Left renal pelvis (tissue), 4 donors: ENCODE results near the gene TPRG1L. TPM values are rescaled to one million over a fixed set of nuclear protein-coding genes. Genes with fewer than 3 reads are reported as not detected.

Experiments
- DNase-seq, 4 donors: peaks; one replicate each; pipeline ENCODE4 v3.0.0-alpha.2; 2013; ENCODE audit warnings: low read depth in 4 of 4, low spot score in 3 of 4
- polyA plus RNA-seq, 4 donors: library from polyadenylated mRNA; unstranded; fragments of 120-200 nt; gene quantifications; one replicate each; pipeline ENCODE4 v1.2.1, GENCODE V29; 2013; ENCODE audit not compliant: insufficient read length in 4 of 4

The TPRG1L gene
- polyA plus RNA-seq, 4 donors = 35.9 to 45.0 (median 40.6) TPM

DNA sequence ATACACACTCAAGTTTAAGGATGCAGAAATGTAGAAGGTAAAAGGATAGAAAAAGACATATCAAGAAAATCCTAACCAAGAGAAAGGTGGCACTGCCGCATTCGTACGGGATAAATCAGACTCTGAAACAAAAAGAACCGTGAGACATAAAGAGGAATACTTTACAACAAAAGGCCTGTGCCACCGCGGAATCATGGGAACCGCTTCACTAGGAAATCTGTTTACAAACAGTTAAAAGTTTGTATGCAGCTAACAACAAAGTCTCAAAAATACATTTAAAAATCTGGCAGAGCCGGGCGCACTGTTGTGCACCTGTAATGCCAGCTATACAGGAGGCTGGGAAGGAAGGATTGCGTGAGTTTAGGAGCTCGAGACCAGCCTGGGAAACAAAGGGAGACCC is 17.0 kb downstream of the TPRG1L start:
- DNase-seq = no peak

DNA sequence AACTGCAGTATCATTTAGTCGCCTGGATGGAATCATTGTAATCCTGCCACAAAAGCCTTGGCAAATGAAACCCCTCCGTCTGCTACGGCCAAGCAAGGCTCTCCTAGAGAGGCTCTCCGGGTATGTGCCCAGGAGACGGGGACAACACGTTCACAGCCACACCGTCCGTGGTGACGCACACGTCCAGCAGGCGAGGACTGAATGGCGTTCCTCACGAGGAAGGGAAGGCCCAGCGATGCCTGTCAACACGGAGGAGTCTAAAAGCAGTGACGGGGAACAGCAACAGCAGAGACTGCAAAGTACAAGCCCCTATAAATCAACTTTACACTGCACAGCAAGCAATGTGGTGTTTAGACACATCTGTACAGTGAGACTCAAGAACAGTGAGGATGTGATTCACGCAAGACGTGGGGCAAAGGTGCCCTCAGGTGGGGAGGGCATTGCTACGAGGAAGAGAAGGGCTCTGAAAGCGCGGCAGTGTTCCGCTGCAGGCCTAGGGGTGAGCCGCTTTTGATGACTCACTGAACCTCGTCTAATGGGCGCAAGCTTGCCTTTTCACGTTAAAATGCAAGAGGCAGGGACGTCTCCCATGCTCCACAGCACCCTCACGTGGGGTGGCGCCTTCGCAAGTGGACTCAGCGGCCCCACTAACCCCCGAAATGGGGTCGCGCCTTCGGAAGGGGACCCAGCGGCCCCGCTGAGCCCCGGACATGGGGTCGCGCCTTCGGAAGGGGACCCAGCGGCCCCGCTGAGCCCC is 18.3 kb downstream of the TPRG1L start:
- no peak for DNase-seq

DNA sequence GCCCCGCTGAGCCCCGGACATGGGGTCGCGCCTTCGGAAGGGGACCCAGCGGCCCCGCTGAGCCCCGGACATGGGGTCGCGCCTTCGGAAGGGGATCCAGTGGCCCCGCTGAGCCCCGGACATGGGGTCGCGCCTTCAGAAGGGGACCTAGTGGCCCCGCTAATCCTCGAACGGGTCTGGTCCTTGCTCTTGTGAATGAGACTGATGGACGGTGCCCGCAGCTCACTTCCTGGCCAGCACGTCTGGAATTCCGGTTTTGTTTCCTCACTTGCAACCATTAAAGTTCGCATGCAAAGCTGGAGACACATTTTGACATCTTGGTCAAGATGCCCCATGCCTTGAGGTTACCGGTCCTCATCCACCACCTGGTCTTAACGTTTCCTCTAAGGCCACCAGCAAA is 19.5 kb downstream of the TPRG1L start:
- DNase-seq = no peak

DNA sequence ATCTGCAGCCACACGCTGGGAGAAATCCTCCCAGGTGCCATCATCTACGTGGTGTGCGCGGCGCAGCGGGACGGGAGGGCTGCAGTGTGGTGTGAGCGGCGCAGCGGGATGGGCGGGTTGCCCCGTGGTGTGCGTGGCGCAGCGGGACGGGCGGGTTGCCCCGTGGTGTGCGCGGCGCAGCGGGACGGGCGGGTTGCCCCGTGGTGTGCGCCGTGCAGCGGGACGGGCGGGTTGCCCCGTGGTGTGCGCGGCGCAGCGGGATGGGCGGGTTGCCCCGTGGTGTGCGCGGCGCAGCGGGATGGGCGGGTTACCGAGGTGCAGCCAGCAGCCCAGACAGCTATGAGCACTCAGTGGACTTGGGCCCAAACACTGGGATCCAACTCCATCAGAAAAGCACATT is 20.4 kb downstream of the TPRG1L start:
- no peak for DNase-seq

DNA sequence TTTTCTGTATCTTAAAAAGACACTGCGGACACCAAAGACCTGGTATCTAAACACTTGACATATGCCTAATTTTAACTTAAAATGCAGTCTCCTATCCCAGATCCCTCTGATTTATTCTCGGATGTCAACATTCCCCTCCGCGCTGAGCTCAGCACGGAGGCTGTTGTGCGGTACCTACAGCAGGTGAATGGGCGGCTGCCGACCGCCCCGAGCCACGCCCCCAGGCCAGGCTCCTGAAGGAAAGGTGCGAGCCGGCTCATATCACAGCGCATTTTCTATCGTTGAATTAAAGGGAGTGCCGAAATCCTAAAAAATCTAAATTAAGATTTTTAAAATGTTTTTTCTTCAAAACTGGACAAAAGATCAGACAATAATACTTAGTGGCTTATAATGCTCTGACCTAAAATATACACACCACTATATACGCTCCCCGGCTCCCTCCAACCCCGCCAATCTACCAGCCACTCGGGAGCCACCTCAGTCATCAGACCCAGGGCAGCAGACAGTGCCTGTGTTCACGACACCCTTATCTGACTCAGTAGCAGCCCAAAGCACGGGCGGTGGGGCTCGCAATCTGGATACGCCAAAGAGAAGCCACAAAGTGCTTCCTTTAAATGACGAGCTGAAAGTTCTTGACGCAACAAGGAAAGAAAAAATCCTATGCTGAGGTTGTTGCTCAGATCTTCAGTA is 21.0 kb downstream of the TPRG1L start:
- no peak for DNase-seq

DNA sequence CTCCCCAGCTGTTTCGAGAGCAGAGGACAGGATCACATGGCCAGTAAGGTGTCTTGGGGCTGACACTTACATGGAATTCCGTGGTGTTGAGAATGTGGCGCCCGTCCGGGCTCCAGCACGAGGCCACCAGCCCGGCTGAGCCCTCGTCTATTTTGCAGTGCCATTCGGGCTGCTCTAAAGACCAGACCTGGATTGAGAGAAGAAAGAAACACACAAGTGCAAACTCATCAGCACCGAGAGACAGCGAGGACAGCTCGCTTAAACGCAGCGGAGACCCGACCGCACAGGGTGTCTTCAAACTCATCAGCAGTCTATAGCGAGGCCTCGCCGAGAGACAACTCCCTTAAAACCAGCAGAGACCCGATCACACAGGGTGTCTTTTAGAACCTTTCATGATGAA is 21.8 kb downstream of the TPRG1L start:
- DNase-seq = no peak

DNA sequence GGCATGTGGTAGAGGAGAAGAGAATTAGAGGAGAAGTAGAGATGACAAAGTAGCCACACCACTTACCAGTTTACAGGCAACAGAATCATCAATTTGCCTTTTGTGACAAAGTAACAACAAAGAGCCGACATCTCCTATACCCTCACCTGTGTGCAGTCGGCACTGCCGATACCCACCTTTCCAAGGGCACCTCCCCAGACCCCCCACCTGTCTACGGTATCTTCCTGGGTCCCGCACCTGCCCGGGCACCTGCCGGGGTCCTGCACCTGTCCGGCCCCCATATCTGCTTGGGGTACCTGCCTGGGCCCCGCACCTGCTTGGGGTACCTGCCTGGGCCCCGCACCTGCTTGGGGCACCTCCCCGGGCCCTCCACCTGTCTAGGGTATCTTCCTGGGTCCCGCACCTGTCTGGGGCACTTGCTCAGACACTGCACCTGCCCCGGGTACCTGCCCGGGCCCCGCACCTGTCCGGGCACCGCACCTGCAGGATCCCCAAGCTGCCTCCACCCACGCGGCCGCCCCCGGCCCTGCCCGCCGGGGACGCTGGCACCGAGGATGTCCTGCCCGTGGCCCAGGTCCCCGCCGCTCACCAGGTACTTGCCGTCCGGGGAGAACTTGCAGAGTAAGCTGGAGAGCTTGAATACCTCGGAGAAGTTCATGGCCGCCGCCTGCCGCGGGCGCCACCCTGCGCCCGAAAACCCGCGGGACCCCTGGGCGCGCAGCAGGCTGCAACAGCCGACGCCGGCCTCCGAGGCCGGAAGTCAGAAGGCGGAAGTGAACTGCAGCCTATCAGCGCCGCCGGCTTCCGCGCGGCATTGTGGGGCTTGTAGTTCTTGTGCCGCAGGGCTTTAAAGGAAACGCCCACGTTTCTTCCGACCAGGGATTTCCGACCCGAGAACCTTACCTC is 24.8 kb downstream of the TPRG1L start, which contains the start of gene WRAP73:
TSS of gene WRAP73 (minus strand) at position 762 of the 906 bp plus-strand sequence. CDS start at position 658, 104 bp downstream.
- peak; percentile 62 to 75 (median 73) for DNase-seq

DNA sequence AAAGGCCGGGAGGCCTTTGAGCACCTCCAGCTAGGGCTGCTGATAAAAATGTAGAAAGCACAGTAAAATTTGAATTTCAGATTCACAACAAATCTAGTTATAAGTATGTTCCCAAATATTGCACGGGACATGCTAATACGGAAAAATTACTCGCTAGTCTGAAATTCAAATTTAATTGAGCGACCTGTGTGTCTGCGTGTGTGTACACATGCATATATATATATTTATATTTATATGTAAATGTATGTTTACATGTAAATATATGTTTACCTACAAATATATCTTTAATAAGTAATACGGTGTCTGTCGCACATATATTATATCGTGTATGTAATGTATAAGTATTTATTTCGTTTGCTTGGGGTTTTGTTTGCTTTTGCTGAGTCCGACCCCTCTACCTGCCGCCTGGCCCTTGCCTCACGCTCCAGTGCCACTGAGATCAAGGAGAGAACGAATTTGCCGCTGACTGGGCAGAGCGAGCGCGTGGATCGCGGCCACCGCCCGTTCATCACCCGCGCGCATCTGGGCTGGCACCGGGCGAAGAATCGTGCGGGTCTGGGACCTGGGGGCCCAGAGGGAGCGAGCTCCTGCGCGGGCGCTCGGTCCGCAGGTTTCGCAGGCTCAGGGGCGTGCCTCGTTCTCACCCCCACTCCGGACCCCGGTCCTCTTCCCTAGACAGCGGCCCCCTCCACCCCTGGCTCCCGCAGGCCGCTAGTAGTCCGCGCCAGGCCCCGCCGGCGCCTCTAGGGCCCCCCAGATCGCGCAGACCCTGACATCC is 25.6 kb downstream of the TPRG1L start:
- no peak for DNase-seq

DNA sequence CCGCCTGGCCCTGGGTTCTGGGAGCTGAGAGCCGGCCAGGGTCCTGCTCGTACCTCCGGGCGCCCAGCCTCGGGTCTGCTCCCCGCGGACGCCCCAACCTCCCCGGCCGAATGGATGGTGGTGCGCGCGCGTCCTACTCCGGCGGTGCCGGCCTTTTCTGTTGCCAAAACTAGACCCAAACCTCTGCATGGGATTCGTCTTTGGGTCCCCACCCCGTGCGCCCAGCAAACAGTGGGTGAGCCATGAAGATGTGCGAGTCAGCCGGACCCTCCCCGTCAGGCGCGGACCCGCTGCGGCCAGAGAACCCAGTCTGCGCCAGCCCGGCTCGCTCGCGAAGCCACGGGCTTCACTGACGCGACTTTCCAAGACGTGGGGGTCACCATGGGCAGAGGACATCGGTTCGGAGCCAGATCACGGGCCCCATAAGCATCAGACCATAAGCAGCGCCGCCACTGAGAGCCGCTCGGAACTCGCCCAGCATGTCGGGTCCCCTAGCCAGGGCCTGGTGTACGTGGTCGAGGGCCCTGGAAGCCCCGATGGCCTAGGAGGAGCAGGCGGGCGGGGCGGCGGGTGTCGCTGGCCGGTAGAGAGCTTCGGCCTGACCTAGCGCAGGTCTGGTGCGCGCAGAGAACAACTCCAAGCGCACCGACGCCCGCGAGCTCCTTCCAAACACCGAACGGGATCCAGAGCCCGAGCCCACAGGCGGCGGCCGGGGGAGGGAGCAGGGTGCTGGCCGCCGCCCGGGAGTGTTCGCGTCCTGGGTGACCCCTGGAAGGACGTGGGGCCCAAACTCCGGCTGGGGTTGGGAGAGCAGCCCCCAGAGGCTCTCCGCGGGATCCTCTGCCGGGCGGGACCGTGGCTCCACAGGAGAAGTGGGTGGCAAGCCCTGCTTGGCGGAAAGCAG is 26.5 kb downstream of the TPRG1L start:
- no peak for DNase-seq

DNA sequence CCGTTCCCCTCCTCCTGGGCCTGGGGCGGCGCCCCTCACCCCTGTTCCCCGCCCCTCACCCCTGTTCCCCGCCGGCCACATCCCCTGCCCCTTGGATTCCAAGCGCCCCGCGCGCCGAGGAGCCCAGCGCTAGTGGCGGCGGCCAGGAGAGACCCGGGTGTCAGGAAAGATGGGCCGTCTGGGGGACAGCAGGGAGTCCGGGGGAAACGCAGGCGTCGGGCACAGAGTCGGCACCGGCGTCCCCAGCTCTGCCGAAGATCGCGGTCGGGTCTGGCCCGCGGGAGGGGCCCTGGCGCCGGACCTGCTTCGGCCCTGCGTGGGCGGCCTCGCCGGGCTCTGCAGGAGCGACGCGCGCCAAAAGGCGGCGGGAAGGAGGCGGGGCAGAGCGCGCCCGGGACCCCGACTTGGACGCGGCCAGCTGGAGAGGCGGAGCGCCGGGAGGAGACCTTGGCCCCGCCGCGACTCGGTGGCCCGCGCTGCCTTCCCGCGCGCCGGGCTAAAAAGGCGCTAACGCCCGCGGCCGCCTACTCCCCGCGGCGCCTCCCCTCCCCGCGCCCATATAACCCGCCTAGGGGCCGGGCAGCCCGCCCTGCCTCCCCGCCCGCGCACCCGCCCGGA is 27.2 kb downstream of the TPRG1L start, which contains the start of gene TP73:
TSS of gene TP73 (plus strand) at position 587 of the 618 bp plus-strand sequence. CDS start 29,850 bp downstream, outside the sequence.
- DNase-seq = no peak

DNA sequence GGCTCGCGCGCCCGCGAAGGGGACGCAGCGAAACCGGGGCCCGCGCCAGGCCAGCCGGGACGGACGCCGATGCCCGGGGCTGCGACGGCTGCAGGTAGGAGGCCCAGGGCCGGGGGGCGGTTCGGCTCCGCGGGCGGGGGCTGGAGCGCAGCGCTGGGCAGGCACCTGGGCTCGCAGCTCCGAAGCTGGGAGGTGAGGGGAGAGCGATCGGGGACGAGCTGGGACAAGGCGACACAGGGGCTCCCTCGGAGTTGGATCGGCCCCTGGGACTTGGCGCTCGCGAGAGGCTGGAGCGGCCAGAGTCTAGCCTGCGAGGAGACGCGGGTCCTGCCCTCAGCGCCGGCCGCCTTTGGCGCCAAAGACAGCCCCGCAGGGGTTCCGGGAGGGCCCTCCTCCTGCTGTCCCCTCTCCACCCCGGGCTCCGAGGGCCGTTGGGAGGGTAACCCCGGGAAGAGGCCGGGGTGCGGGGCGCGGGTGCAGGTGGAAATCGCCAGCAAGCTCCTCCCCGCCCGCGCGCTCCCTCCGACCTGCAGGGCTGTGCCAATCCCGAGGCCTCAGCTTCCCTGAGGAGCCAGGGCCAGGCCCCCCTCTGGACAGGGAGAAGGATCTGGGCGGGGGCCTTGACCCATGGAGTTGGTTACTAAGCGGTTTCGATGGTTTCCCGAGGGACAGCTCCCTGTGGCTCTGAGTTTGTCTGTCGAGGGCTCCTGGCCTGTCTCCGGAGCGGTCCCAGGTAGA is 27.9 kb downstream of the TPRG1L start:
- no peak for DNase-seq

DNA sequence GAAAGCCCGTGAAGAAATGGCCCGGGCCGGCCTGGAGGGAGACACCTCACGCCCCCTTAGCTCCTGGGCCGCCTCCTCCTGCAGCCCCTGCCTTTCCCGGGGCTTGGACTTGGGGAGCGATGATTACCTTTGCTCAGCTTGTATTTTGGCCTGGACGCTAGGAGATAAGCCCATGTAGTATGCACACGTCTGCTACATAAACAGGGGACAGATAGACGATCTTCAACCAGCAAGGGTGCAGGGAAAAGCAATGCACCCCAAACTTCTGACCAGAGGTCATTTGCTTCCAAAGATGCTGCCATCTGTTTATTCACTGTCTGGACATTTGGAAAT is 28.4 kb downstream of the TPRG1L start:
- no peak for DNase-seq

DNA sequence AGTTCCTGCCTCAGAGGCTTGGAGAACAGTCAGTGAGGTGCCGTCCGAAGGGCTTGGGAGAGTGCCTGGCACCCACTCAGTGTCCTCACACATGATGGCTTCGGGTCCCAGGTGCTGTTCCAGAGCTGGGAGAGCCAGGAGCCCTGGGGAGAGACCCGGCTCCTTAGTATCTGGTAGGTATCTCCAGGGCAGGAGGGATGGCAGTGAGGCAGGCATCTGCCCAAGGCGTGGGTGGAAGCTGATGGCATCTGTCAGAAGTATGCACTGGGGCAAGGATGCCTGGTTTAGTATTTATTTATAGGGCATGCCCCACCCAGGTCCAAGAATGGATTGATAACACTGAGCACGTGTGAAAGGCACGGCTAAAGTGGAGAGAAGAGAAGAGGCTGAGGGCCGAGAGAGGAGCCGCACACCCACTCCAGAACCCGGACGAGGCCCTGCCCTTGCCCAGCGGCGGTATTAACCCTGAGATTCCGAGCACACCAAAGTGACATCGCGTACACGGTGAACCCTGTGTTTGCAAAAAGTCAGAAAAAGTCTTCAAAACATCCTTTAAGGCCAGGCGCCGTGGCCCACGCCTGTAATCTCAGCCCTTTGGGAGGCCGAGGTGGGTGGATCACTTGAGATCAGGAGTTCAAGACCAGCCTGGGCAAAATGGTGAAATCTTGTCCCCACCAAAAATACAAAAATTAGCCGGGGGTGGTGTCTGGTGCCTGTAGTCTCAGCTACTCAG is 29.9 kb downstream of the TPRG1L start:
- no peak for DNase-seq

DNA sequence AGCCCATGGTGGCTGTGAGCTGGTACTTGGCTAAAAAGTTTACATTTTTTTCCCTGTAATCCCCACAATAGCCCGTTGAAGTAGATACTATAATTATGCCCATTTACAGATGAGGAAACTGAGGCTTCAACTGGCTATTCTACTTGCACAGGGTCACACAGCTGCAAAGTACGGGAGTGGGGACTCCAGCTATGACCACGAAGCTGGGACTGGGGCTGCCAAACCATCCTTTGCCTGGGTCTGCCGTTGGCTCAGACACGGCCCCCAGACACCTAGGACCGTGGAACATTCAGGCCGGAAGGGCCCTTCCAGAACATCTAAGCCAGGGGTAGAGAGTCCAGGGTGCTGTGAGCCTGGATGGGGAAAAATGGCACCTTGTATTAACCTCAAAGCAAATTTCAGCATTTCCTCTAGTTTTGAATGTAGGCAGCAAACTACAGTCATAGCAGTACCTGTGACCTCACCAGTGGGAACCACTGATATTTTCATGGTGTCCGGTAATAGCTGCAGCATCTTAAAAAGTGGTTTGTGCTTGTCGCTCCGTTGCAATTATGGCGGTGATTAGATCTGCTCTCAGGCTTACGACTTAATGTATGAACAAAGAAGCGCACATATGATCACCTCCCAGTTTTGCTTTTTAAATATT is 31.8 kb downstream of the TPRG1L start:
- DNase-seq = no peak

DNA sequence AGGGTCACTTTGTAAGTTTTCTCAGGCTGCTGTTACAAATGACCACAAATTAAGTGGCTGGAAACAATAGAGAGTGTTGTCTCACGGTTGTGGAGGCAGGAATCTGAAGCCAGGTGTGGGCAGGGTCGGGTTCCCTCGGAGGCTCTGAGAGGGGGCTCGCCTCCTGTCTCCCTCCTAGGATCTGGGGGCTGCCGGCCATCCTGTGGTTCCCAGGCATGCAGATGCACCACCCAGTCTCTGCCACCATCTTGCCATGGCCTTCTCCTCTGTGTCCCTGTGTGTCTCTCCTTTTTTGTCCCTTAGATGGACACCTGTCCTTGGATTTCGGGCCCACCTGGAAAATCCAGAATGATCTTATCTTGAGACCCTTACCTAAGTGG is 32.3 kb downstream of the TPRG1L start:
- DNase-seq = no peak

DNA sequence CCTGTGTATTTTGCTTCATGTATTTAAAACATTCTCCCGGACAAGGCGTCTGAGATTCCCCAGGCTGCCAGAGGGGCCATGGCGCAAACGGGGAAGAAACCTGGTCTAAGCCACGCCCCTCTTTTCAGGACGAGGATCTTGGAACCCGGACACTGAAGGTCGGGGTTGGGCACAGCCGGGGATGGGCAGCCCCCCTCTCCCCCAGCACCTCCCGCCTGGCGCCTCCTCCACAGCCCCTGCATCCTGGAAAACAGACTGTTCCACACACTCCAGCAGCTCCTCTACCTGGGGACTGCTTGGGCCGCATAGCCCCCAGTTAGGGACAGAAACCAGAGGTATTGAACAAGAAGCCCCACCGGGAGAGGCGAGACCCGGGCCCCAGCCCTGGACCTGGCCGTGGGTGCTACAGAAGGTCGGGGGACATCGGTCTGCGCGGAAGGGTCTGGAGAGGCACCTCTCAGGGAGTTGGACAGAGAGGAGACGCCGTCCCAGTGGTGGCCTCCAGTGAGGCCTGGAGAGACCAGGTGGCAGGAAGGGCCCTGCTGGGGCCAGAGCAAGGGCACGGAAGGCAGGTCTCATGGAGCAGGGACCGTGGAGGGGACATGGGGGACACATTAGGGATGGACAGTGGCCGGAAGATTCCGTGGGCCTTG is 32.9 kb downstream of the TPRG1L start:
- no peak for DNase-seq

DNA sequence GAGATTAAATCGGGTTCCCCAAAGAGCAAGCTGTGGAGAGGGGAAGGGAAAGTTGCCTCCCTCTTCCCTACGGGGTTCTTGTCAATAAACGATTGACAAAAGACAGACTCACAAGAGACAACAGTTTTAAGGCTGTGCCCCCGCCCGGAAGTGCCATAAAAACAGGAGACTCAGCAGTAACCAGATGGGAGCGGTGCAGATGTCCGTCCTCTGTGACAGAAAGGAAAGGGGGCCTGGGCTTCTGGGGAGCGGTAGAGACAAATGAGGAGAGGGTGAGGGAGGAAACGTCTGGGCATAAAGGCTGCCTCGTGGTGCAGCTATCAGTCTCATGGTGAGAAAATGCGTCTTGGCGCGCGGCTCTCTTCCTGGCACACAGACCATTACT is 33.4 kb downstream of the TPRG1L start:
- DNase-seq = no peak
